HG03060 (cell line): ENCODE results near the gene GLO1.
A peak's percentile ranks its signal among the peaks of the same experiment; 100 is the strongest.

Source experiments
- ATAC-seq: cut with Tn5 transposase; IDR thresholded peaks from one replicate; pipeline ENCODE4 v1.9.1; 2021; ENCODE audit warnings: low read depth, moderate number of reproducible peaks; ENCODE audit not compliant: unreplicated experiment

Gene GLO1

DNA sequence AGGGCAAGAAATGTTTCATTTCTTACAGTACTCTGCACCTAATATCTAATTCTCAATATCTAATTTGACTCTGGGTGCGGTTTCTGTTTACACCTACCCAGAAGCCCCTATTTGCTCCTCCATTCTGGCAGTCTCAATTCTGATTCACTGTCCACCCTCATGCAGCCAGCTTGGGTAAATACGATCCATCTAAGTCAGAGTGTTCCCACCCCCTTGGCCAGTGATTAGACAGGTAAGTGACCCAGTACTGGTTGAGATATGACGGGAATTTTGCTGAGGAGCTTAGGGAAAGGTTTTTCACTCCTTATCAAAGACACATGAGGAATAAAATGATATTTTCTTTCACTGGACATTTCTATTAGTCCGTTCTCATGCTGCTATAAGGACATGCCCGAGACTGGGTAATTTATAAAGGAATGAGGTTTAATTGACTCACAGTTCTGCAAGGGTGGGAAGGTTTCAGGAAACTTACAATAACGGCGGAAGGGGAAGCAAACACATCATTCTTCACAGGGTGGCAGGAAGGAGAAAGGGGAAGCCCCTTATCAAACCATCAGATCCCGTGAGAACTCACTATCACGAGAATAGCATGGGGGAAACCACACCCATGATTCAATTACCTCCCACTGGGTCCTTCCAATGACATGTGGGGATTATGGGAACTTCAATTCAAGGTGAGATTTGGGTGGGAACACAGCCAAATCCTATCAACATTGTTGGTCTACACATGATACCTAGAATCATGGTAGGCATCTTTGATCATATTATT lies 29.4 kb downstream of the GLO1 start:
- no peak for ATAC-seq

- peak; percentile 55 for ATAC-seq
These were observed 31.0 kb downstream of the GLO1 start for GRCh38 chr6:38671885-38672467.

GRCh38 chr6:38658418-38659167 lies 44.4 kb downstream of the GLO1 start:
- ATAC-seq, result no peak

DNA sequence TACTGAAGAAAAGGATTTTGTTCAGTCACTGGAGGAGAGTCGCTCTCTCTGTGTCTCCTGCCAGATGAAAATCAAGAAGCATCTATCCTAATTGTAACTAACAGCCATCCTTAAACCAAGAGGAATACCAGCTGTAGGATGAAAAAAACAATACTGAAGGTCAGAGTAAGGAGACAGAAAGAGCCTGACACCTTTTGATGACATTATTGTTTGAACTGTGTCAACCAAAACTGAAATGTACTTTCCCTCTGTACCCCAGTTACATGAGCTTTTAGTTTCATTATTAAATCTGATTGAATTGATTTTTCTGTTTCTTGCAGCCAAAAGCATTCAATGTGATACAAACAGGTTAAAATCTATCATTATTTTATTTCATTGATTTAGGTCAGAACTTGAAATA lies 46.0 kb downstream of the GLO1 start:
- ATAC-seq, result no peak

DNA sequence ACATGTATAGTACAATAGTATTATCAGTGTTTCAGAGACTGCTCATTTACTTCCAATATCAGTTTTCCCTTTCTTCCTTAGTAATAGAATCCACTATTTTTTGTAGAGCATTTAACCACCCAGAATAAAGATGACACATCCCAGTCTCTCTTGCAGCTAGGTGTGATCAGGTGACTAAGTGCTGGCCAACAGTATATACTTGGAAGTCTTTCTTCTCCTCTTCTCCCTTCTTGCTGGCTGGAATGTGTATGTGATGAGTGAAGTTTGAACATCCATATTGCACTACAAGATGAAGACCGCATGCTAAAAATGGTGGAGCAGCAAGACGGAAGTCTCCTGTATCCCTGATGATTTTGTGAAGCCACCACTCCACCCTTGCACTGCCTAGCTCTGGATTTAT lies 48.7 kb downstream of the GLO1 start:
- no peak for ATAC-seq

GRCh38 chr6:38651121-38651784 lies 51.7 kb downstream of the GLO1 start:
- no peak for ATAC-seq

GRCh38 chr6:38650207-38650752 lies 52.7 kb downstream of the GLO1 start:
- ATAC-seq, result no peak

DNA sequence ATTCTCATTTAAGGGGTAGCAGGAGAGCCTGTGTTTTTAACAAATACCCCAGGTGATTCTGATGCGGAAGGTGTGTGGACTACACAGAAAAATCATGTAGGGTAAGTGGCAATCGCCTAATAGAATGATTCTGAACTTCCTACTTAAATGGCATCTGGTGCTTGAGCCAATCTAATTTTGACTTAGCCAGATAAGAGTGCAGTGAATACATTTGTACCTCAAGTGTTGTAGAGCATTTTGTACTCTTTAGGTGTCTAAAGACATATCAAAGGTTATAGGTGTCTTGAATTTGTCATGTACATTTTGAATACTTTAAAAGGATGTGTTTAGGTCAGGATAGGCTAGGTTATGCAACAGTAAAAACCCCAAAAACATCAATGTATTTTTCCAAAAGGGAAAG lies 53.2 kb downstream of the GLO1 start:
- ATAC-seq, result no peak

DNA sequence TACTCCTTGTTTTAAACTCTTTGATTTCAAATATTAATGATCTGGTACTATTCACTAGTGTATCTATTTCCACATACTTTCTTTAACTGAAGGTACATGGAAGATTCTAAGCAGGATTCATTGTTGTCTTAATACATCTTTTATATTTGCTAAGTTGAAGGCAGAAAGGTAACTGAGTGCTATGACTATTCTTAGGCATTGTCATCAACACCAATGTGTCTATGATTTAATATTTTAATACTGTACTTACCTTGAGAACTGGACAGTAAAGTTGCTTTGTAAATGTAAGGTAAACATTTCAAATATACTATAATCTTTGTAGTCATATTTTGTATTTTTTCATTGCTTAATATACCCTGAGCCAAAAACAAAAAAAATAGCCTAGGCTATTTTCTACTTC lies 54.3 kb downstream of the GLO1 start:
- ATAC-seq, result no peak

- ATAC-seq, result no peak
These were observed 56.6 kb downstream of the GLO1 start for GRCh38 chr6:38646166-38646878.

GRCh38 chr6:38644951-38645350 lies 58.0 kb downstream of the GLO1 start:
- ATAC-seq, result no peak

DNA sequence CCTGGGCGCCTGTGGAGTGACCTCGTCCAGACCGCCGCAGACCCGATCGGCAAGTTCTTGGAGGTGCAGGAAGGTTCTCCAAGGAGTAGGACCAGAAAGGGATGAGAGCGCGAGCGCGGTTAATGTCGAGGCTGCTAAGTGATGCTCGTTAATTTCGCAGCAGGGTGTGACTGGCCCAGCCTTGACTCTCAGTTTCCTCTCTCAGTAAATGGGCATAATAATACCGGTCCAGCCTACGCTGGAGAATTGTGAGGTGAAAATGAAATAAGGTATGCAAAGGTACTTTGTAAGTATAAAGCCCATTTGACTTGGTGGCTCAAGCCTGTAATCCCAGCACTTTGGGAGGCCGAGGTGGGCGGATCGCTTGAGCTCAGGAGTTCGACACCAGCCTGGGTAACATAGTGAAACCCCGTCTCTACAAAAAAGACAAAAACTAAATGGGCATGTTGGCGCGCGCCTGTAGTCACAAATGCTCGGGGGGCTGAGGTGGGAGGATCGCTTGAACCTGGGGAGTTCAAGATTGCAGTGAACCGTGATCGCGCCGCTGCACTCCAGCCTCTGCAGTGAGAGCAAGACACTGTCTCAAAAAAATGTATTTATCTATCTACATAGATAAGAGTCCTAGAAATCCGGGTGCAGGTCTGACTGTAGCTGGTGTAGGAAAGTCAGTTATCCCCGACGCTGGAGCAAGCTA lies 62.6 kb downstream of the GLO1 start:
- ATAC-seq, result peak; percentile 14

DNA sequence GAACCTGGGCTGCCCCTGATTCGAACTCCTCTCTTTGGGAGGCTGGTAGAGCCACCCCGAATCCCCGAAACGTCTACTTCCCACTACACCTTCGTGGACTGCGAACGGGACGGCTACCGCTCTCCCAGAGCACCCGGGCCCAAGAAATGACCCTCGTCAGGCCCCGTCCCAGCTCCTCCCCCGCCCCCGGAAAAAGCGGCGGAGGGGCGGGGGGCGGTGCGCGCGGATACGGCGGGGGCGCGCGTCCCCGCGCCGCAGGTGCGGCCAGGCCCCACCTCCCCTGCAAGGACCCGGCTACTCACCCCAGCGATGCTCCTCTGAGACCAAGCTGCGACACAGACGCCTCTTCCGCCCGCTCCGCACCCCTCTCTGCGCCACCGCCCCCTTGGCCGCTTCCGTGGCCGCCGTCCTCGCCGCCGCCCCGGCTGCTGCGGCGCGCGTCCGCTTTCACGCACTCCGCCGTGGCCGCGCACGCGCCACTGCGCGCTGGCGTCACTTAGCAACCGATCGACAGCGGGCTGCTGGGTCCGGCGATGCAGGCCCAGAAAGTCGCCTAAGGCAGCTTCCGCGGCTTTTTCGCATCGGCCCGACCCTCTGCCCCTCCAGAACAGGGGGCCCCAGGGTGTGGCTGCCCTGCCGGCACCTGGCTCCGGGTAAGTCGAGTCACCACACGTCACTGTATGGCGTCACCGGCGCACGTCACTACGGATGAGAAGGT lies 63.3 kb downstream of the GLO1 start, which contains the start of gene BTBD9:
TSS of gene BTBD9 (minus strand) at position 432 of the 718 bp plus-strand sequence.
- ATAC-seq, result peak; percentile 50

DNA sequence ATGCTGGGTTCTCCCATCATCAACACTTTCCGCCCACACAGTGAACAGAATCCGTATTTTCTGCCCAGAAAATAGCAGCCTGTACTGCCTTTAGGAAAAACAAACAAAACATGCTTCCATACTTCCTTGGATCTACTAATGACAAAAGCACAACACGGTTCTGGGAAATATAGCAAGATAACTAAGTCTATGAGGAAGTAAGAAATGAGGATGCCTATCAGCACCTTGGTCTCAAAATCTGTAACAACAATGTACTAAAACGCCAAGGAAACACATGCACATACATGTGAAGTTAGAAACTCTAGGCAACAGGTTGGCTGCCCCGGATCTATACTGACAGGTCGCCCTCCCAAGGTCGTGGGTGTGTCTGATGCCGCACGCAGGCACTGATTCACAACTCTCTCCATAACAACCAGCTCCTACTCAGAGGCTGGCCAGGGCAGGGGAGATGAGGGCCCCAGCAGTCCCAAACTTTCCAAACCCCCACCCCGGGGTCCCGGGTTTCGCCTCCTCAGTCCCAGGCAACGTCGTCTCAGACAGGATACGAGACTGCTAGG lies 63.9 kb downstream of the GLO1 start:
- peak; percentile 11 for ATAC-seq

GRCh38 chr6:38637756-38638155 lies 65.2 kb downstream of the GLO1 start:
- no peak for ATAC-seq

- ATAC-seq, result no peak
These were observed 66.9 kb downstream of the GLO1 start for GRCh38 chr6:38636027-38636426.

DNA sequence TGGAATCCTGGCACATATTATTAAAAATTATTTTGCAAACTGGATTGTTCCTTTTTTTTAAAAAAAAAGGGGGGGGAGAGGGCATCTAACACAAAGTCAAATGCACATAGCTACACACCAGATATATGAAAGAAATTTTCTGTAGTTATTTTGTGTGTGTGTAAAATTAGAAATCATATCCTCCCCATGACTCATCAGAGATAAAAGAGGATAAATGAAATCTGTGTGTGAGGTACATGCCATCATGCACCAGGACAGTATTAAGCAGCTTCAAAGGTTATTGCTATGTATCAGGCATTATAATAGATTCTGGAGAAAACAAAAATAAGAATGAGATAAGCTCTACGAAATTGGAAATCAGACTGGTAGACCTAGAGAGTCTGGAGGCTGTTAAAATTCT lies 68.4 kb downstream of the GLO1 start:
- ATAC-seq, result no peak

DNA sequence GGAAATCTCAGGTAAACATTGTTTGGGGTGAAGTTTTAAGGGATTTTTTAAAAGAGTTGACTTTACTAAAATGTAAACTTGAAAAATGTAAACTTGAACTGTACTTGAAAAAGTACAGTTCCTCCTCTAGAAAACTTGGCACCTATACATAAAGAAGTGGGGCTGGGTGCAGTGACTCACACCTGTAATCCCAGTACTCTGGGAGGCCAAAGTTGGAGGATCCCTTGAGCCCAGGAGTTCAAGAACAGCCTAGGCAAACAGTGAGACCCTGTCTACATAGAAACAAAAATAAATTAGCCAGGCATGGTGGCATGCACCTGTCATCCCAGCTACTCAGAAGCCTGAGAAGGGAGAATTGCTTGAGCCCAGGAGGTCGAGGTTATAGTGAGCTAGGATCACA lies 70.5 kb downstream of the GLO1 start:
- no peak for ATAC-seq
